ENCODE results near the gene PRKAR1B.

Gene PRKAR1B

GRCh38 chr7:728602-729001 is 1.5 kb upstream of the PRKAR1B start:
- H3K4me3 ChIP-seq (ENCODE audit: low read depth, low read length) = peak overlapping the region; percentile 4
- no peak for DNase-seq (ENCODE audit: low read depth)
- TF ChIP-seq, protein P1, sequence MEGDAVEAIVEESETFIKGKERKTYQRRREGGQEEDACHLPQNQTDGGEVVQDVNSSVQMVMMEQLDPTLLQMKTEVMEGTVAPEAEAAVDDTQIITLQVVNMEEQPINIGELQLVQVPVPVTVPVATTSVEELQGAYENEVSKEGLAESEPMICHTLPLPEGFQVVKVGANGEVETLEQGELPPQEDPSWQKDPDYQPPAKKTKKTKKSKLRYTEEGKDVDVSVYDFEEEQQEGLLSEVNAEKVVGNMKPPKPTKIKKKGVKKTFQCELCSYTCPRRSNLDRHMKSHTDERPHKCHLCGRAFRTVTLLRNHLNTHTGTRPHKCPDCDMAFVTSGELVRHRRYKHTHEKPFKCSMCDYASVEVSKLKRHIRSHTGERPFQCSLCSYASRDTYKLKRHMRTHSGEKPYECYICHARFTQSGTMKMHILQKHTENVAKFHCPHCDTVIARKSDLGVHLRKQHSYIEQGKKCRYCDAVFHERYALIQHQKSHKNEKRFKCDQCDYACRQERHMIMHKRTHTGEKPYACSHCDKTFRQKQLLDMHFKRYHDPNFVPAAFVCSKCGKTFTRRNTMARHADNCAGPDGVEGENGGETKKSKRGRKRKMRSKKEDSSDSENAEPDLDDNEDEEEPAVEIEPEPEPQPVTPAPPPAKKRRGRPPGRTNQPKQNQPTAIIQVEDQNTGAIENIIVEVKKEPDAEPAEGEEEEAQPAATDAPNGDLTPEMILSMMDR (conservative IDR thresholded peaks at IDR 0.05; ENCODE audit: low read depth, low read length) = no peak

DNA sequence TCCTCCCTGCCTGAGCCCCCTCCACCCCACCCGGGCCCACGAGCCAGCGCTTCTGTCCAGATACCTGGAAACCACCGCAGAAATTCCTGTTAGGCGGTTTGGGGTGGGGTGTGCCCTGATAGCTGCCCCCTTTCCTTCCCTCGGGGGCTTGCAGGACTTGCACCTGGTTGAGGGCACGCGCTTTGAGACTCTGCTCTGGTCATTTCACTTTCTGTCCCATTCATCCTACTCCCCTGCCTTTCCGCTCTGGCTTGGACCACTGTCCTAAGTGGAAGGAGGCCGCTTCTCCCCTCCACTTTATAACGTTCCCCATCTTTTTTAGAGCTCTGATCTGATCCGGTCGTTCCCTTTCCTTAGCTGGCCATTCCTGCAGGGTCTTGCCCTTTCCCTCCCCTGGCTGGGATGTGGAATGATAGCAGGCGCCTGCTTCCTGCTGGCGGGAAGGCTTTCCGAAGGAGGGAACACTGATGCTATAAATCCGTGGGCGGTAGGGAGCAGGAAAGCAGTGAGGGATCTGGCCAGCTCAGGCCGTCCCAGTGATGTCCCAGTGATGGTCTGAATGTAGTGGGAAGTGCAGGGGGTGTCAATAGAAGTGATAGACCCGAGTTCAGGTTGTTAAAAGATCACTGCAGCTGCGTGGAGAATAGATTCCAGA is 852 bp upstream of the PRKAR1B start:
- peak; percentile 16 for DNase-seq (ENCODE audit: low read depth)
- TF ChIP-seq, protein P1 (conservative IDR thresholded peaks at IDR 0.05; ENCODE audit: low read depth, low read length) = no peak
- H3K4me3 ChIP-seq (ENCODE audit: low read depth, low read length) = peak overlapping the region; percentile 67

DNA sequence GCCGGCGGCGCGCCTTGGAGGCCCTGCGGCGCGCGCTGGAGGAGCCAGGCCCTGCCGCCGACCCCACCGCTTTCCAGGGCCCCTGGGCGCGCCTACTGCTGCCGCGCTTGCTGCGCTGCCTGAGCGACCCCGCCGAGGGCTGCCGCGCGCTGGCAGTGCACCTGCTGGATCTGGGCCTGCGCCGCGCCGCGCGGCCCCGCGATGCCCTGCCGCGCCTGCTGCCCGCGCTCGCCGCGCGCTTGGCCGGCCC is 302 bp downstream of the PRKAR1B start:
- H3K4me3 ChIP-seq (ENCODE audit: low read depth, low read length) = peak overlapping the region; percentile 67
- no peak for DNase-seq (ENCODE audit: low read depth)
- TF ChIP-seq, protein P1 (conservative IDR thresholded peaks at IDR 0.05; ENCODE audit: low read depth, low read length) = no peak

- TF ChIP-seq, protein P1 (conservative IDR thresholded peaks at IDR 0.05; ENCODE audit: low read depth, low read length) = no peak
- DNase-seq (ENCODE audit: low read depth) = peak; percentile 81
- H3K4me3 ChIP-seq (ENCODE audit: low read depth, low read length) = peak within 1 kb of the TSS; percentile 67
These were observed 812 bp downstream of the PRKAR1B start, which contains the start of gene DNAAF5 for GRCh38 chr7:726084-726853. Gene DNAAF5 (plus strand): TSS chr7:726699. CDS start chr7:726721, 22 bp downstream.

DNA sequence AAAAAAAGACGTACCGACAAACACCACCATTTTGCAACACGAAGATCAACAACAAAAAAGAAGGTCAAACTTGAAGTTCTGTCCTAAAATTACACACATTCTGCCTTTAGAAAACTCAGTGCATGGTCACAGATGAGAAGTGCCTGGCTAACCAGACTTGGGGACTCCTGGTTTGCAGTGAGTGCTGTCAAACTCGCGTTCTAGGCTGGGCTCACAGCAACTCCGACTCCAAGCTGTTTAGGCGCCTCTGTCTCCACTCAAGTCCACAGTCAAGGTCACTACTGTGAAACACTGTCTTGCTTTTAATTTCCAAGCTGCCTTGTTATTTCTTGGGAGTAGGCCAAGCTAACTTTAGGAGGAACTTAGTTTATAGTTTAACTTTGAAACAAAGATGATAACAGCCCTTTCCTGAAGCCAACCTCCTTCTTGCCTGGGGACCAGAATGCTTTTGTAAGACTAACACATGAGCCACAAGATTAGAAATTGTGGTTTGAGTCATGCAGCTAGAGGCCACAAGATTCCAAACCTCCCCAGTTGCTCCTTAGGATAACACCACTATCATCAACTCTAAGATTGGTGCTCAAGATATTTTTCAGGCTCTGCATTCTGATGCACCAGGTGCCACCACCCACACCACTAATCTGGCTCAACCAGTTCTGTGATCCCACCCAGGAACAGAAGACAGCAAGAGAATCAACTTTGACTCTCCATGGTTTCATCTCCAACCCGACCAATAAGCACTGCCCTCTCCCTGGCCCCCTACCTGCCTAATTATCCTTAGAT is 1.7 kb downstream of the PRKAR1B start:
- no peak overlapping the region for H3K4me3 ChIP-seq (ENCODE audit: low read depth, low read length)
- DNase-seq (ENCODE audit: low read depth) = peak; percentile 58
- TF ChIP-seq, protein P1 (conservative IDR thresholded peaks at IDR 0.05; ENCODE audit: low read depth, low read length) = no peak

- TF ChIP-seq, protein P1 (conservative IDR thresholded peaks at IDR 0.05; ENCODE audit: low read depth, low read length) = no peak
- no peak overlapping the region for H3K4me3 ChIP-seq (ENCODE audit: low read depth, low read length)
- DNase-seq (ENCODE audit: low read depth) = no peak
These were observed 2.8 kb downstream of the PRKAR1B start for GRCh38 chr7:724298-724697.
